Measurements from ENCODE around the gene KRT77.

KRT77 gene

DNA sequence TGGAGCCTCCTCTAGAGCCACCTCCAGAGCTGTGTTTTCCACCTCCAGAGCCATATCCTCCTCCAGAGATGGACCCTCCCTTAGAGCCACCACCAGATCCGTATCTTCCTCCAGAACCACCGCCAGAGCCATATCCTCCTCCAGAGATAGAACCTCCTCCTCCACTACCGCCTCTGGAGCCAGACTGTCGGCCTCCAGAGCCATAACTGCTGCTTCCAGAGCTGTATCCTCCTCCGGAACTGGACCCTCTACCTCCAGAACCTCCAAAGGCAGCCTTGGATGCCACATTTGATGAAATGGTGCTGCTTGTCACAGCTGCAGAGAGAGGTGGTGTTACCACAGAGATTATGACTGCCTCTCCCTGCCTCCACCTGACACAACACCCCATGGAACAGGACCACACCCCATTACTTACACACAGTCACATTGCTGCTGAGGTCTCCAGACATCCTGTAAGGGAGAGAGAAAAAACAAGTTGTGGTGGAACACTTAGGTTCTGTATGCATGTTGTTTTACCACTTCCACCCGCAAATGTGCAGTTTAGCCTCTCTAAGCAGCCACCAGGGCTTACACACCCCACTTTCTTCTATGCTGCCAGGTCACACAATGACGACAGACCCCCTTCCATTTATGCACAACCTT, 58.1 kb downstream of the KRT77 start:
- no peak for DNase-seq
- intact Hi-C loops (cut with DNase I): no loop called here

- intact Hi-C loops (cut with DNase I): no loop called here
- no peak for DNase-seq
These were observed 59.3 kb downstream of the KRT77 start for GRCh38 chr12:52644078-52644415.

- DNase-seq: no peak
- intact Hi-C loops (cut with DNase I): no loop called here
These were observed 59.9 kb downstream of the KRT77 start for GRCh38 chr12:52643233-52644077.

- no peak for DNase-seq
- intact Hi-C loops (cut with DNase I): no loop called here
These were observed 61.9 kb downstream of the KRT77 start for GRCh38 chr12:52641468-52641867.

Data from head of caudate nucleus (tissue), 42 donors.